SU-DHL-6 (cell line): ENCODE measurements around the gene TRPV4.

Experiments
- H2AFZ ChIP-seq: fragments of 200-600 bp; sonication (generic); 2 replicates; pipeline ENCODE4 v1.6.1; 2014; ENCODE audit warnings: low read depth, mild to moderate bottlenecking, moderate library complexity, mixed read lengths, antibody characterized with exemption, low read length; ENCODE audit not compliant: severe bottlenecking
- H3F3A ChIP-seq: fragments of 200-600 bp; shearing (Covaris generic); 2 replicates; pipeline ENCODE4 v1.6.0; 2016; ENCODE audit warnings: antibody characterized with exemption, mild to moderate bottlenecking; ENCODE audit not compliant: insufficient read depth
- H3K27ac ChIP-seq: fragments of 200-600 bp; sonication (generic); 2 replicates; pipeline ENCODE4 v1.5.1; 2016; ENCODE audit warnings: low read depth, mild to moderate bottlenecking, low read length, moderate library complexity, mixed read lengths
- H3K27me3 ChIP-seq: fragments of 200-600 bp; sonication (generic), shearing (Covaris generic); 2 replicates; pipeline ENCODE4 v1.6.0; 2014; ENCODE audit warnings: mild to moderate bottlenecking, low read length
- H3K36me3 ChIP-seq: fragments of 200-600 bp; sonication (generic); 2 replicates; pipeline ENCODE4 v1.6.1; 2014; ENCODE audit warnings: mild to moderate bottlenecking, low read length, mixed read lengths
- H3K4me2 ChIP-seq: fragments of 300-600, 200-600 bp; shearing (Covaris generic), sonication (generic); 2 replicates; pipeline ENCODE4 v1.6.0; 2014; ENCODE audit warnings: low read length, low read depth, mild to moderate bottlenecking; ENCODE audit not compliant: poor library complexity, severe bottlenecking
- H3K4me3 ChIP-seq: fragments of 200-600 bp; sonication (generic); 2 replicates; pipeline ENCODE4 v1.5.1; 2014; ENCODE audit warnings: antibody characterized with exemption, low read length, mild to moderate bottlenecking, mixed read lengths; ENCODE audit not compliant: insufficient read depth, poor library complexity, severe bottlenecking
- H3K79me2 ChIP-seq: fragments of 200-600 bp; sonication (generic); 2 replicates; pipeline ENCODE4 v1.6.1; 2014; ENCODE audit warnings: mild to moderate bottlenecking, low read length, moderate library complexity; ENCODE audit not compliant: insufficient read depth
- H3K9ac ChIP-seq: fragments of 200-600 bp; sonication (generic); 2 replicates; pipeline ENCODE4 v1.7.0; 2014; ENCODE audit warnings: mild to moderate bottlenecking, low read length
- H3K9me2 ChIP-seq: fragments of 200-600 bp; sonication (generic); replicated peaks from 2 replicates; pipeline ENCODE4 v1.6.1; 2014; ENCODE audit warnings: low read length; ENCODE audit not compliant: insufficient read depth
- H3K9me3 ChIP-seq: fragments of 200-600 bp; sonication (generic); 2 replicates; pipeline ENCODE4 v1.6.1; 2014; ENCODE audit warnings: low read length, mixed read lengths; ENCODE audit not compliant: insufficient read depth
- H4K20me1 ChIP-seq: fragments of 200-600 bp; sonication (generic); 2 replicates; pipeline ENCODE4 v1.6.1; 2014; ENCODE audit warnings: low read depth, mild to moderate bottlenecking, antibody characterized with exemption, low read length, moderate library complexity, mixed read lengths
- EZH2phosphoT487 ChIP-seq: fragments of 200-600 bp; sonication (generic), shearing (Covaris generic); conservative IDR thresholded peaks from 2 replicates; pipeline ENCODE4 v1.6.1; 2018; ENCODE audit warnings: mild to moderate bottlenecking, antibody characterized with exemption, low read length, moderate library complexity, mixed read lengths
- TF ChIP-seq, protein P1 (sequence below): fragments of 200-600 bp; sonication (generic); IDR thresholded peaks from one replicate; pipeline ENCODE4 v1.5.1; 2017; ENCODE audit warnings: antibody characterized with exemption, mild to moderate bottlenecking, low read length, moderate library complexity; ENCODE audit not compliant: insufficient read depth, poor library complexity, severe bottlenecking

Gene TRPV4

DNA sequence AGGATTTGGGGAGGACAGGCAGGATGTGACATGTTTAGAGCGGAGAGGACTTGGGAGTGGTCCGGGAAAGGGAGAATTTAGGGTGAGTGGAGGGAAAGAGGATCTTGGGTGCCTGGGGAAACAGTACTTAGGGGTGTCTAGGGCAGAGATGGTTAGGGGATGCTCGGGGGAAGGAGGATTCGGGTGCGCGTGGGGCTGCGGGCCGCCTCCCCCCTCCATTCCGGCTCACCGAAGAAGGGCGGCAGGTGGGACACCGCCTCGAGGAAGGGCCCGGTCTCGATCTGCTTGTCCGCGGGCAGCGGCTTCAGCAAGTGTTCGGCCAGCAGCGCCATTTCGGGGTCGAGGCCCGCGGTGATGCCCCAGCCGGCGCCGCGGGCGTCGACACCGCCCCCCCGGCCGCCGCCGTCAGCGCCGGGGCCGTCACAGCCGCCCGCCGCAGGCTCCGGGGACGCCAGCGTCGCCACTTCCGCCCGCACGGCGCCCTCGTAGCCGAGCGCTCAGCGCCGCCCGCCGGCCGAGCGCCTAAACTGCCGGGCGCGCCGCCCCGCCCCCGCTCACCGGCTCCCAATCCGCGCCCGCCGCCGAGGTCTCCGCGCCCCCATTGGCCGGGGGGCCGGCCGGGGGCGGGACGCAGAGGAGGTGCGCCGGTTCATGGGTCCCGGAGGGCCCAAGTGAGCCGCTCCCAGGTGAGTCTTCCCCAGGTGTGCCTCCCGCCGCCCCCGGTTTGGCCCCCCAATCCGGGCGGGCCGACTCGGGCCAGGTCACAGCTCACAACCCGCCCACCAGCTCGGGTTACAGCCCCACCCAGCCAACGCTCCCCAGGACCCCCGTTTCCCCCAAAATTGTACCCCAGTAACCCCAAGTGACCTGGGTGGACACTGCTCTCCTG is 47.1 kb upstream of the TRPV4 start, which contains the start of gene GLTP:
Gene GLTP (minus strand): TSS at position 499 of the 889 bp plus-strand sequence. CDS start 167 bp downstream, at position 332.
- H3K4me3 ChIP-seq = peak within 1 kb of the TSS; percentile 68
- peak within 1 kb of the TSS; percentile 93 for H2AFZ ChIP-seq
- no peaks in the 10 kb centered on the region for H3K79me2 ChIP-seq
- H3K9me3 ChIP-seq = no peaks in the 10 kb centered on the region
- no peak for TF ChIP-seq EZH2phosphoT487
- TF ChIP-seq, protein P1, sequence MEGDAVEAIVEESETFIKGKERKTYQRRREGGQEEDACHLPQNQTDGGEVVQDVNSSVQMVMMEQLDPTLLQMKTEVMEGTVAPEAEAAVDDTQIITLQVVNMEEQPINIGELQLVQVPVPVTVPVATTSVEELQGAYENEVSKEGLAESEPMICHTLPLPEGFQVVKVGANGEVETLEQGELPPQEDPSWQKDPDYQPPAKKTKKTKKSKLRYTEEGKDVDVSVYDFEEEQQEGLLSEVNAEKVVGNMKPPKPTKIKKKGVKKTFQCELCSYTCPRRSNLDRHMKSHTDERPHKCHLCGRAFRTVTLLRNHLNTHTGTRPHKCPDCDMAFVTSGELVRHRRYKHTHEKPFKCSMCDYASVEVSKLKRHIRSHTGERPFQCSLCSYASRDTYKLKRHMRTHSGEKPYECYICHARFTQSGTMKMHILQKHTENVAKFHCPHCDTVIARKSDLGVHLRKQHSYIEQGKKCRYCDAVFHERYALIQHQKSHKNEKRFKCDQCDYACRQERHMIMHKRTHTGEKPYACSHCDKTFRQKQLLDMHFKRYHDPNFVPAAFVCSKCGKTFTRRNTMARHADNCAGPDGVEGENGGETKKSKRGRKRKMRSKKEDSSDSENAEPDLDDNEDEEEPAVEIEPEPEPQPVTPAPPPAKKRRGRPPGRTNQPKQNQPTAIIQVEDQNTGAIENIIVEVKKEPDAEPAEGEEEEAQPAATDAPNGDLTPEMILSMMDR = no peak
- no peaks in the 10 kb centered on the region for H3K27me3 ChIP-seq
- H3F3A ChIP-seq = no peaks in the 10 kb centered on the region
- H3K9ac ChIP-seq = peak within 1 kb of the TSS; percentile 86
- H3K27ac ChIP-seq = no peak within 1 kb of the TSS
- no peaks in the 10 kb centered on the region for H3K36me3 ChIP-seq
- H3K4me2 ChIP-seq = peak within 1 kb of the TSS; percentile 94
- no peaks in the 10 kb centered on the region for H4K20me1 ChIP-seq
- no peaks in the 10 kb centered on the region for H3K9me2 ChIP-seq

DNA sequence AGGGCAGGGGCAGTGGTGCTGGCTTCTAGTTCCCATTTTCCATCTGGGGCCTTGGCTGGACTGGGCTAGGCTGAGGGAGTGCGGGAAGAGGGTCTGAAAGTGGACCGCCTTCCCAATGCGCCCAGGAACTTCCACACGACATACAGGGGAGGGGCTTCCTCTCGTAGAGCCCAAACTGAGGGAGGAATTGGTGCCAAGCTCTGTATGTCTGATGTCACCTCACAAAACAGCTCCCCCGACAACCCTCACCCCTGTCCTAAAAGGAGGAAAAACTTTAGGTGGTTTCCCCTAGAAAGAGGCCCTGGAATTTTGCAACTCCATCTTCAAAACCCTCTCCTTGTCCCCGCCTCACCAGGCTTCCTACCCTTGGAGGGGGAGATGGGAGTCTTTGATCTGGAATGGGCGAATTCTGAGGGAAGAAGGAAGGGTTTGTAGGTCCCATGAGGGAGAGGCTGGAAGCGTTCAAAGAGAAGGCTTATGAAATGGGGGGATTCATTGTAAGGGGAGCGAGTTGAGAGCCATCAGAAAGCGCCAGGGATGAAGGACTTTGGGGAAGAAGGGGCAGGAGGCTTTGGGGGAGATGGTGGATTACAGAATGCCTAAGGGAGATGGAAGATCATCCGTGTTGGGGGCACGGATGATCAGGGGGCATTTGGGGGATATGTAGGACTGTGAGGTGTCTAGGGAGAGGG is 46.3 kb upstream of the TRPV4 start:
- no peaks in the 10 kb centered on the region for H3K9me2 ChIP-seq
- H3K9me3 ChIP-seq = no peaks in the 10 kb centered on the region
- no peak overlapping the region for H3K27ac ChIP-seq
- H3F3A ChIP-seq = no peaks in the 10 kb centered on the region
- no peaks in the 10 kb centered on the region for H4K20me1 ChIP-seq
- TF ChIP-seq, protein P1 = no peak
- TF ChIP-seq EZH2phosphoT487 = no peak
- no peaks in the 10 kb centered on the region for H3K79me2 ChIP-seq
- H3K4me3 ChIP-seq = peak overlapping the region; percentile 68
- no peaks in the 10 kb centered on the region for H3K27me3 ChIP-seq
- no peaks in the 10 kb centered on the region for H3K36me3 ChIP-seq
- H2AFZ ChIP-seq = peak overlapping the region; percentile 93
- H3K9ac ChIP-seq = peak overlapping the region; percentile 86
- peak overlapping the region; percentile 94 for H3K4me2 ChIP-seq

DNA sequence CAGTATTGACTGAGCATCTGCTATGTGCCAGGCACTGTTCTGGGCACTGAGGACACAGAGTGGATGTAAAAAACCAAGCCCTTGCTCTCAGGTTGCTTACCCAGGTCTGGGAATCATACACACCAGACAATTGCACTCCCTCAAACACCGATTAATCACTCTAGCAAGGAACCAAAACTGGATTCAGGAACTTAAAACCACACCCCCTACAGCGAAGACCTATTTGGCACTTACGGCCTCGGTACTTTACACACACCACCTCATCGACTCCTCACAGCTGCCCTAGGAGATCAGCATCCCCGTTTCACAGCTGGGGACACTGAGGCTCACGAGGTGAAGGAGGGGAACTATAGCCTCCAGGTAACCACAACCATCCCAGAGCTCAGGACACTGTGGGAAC is 45.6 kb upstream of the TRPV4 start:
- Histone ChIP-seq H3K4me2 (no peak overlapping the region), H3F3A (no peaks in the 10 kb centered on the region), H3K36me3 (no peaks in the 10 kb centered on the region), H3K27ac (no peak overlapping the region), H3K27me3 (no peaks in the 10 kb centered on the region), H3K4me3 (no peak overlapping the region), H3K9me2 (no peaks in the 10 kb centered on the region), H2AFZ (no peak overlapping the region), H4K20me1 (no peaks in the 10 kb centered on the region), H3K9ac (no peak overlapping the region), H3K79me2 (no peaks in the 10 kb centered on the region), H3K9me3 (no peaks in the 10 kb centered on the region)
- TF ChIP-seq, protein P1 = no peak
- no peak for TF ChIP-seq EZH2phosphoT487
